HG03045 (cell line): ENCODE results near the gene PIWIL4.

Experiments
- ATAC-seq: cut with Tn5 transposase; IDR thresholded peaks from one replicate; pipeline ENCODE4 v1.9.1; 2021; ENCODE audit warnings: mild to moderate bottlenecking, moderate library complexity; ENCODE audit not compliant: unreplicated experiment

PIWIL4 gene

DNA sequence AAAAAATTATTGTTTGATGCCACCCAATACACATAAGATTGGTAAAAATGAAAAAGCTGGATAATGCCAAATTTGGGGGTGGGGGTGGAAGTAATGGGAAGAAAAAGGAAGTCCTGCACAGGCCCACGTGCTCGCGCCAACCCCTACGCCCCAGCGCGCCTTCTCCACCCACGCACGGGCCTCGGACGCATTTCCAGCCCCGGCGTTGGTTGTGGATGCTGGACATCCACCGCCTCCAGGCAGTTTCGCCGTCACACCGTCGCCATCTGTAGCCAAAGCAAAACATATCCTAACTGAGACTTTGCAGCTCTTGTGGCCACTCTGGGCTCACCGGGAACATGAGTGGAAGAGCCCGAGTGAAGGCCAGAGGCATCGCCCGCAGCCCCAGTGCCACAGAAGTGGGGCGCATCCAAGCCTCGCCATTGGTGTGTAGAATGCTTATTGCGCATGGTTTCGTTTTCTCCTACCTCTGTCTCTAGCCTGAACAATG lies at the start of gene PIWIL4:
Gene PIWIL4 (plus strand): TSS at position 188 of the 490 bp plus-strand sequence. CDS start 151 bp downstream, at position 339.
- no peak for ATAC-seq

DNA sequence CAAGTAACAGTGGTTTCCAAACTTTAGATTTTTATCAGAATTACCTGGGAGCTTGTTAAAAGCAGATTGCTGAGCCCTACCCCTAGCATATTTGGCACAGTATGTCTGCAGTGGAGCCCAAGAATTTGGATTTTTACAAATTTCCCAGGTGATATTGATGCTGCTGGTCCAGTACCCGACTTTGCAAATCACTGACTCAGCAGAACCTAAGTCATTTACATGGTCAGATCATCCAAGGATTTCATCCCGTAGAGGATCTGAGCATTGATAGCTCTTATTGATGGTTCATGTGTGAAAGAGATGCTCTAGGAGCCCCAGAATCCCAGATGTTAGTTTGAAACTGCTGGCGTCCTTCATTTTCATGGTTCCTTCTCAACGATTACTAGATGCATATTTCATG lies 48.9 kb upstream of the PIWIL4 start:
- ATAC-seq: no peak

GRCh38 chr11:94519478-94520084 lies 47.6 kb upstream of the PIWIL4 start:
- ATAC-seq: no peak

DNA sequence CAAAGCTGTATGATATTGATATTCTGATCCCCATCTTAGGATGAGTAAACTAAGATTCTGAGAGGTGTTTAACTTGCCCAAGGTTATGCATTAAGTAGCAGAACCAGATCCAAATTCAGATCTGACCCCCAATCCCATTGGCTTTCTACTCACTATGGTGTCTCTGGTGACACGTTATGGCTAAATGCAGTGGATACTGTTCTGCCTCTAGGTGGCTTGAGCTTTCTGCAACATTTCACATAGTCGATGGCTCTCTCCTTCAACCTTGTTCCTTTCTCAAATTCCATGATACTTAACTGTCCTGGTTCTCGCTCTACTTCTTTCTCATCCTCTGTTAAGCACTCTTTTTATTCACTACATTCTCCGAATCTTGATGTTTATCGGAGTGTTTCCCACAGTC lies 45.5 kb upstream of the PIWIL4 start:
- ATAC-seq: no peak

GRCh38 chr11:94524341-94524740 lies 42.8 kb upstream of the PIWIL4 start:
- ATAC-seq: no peak

DNA sequence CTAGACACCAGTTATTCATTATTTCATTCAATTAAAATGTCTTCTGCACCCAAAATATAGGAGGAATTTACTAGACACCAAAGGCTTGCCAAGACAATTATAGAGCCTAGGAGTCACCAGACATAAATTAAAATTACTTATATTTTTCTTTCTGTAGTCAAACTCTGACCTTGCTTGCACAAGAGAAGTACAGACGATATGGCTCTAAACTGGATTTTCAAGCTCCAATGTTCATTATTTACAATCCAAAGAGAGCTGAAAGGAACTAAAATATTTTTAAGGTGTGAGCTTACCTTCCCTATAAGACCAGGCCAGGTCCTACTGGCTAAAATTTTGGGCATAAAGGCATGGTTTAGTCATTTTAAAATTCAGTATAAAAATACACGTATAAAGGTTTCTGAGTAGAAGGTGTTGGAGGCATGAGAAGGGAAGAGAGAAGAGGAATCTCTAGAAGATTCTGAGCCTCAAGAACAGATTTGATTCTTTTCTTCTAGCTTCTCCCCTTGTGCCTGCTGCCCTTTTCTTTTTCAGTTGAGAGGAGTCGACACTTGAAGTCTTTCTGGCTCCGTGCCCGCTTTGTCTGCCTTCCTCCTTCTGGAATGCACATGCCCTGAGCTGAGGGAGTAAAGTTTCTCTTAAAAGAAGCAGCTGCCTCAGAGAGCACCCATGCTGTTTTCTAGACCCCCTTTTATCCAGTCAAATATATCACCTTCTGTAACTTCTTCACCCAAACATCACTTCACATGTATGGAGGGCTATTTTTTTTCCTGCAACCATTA lies 41.4 kb upstream of the PIWIL4 start:
- no peak for ATAC-seq

GRCh38 chr11:94526645-94527438 lies 40.3 kb upstream of the PIWIL4 start:
- no peak for ATAC-seq

DNA sequence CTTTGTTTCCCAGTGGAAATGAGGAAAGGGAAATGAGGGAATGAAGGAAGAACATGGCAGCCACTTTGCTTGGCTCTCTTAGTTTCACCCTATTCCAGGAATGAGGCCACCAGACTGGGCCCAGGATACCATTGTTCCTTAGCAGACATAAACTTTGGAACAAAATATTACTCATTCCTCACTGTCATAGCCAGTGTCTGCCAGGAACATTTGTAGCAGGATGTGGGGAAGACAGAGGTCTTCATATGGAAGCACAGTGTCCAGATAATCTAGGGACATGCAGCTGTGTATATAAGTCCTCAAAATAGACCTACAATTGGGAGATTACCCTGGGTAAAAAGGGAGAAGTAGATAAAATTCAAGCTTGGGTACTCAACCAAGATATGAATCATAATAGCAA lies 38.6 kb upstream of the PIWIL4 start:
- ATAC-seq: no peak

GRCh38 chr11:94532211-94532610 lies 35.0 kb upstream of the PIWIL4 start:
- no peak for ATAC-seq

DNA sequence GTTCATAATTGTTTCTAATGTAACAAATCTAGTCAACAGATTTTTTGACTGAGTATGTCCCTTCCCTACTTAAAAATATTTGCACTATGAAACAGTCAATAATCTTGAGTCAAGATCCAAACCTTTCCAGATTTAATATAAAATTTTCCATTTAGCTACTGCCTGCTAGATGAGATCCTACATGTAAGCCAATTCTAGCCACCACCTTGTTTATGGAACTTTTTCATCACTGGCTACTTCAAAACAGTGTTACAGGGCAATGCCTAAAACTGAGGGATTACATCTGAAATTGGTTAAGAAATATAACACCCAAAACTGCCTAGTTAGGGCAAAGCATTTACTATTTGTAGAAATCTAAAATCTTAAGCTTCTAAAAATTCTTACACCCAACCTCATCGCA lies 34.0 kb upstream of the PIWIL4 start:
- ATAC-seq: no peak

DNA sequence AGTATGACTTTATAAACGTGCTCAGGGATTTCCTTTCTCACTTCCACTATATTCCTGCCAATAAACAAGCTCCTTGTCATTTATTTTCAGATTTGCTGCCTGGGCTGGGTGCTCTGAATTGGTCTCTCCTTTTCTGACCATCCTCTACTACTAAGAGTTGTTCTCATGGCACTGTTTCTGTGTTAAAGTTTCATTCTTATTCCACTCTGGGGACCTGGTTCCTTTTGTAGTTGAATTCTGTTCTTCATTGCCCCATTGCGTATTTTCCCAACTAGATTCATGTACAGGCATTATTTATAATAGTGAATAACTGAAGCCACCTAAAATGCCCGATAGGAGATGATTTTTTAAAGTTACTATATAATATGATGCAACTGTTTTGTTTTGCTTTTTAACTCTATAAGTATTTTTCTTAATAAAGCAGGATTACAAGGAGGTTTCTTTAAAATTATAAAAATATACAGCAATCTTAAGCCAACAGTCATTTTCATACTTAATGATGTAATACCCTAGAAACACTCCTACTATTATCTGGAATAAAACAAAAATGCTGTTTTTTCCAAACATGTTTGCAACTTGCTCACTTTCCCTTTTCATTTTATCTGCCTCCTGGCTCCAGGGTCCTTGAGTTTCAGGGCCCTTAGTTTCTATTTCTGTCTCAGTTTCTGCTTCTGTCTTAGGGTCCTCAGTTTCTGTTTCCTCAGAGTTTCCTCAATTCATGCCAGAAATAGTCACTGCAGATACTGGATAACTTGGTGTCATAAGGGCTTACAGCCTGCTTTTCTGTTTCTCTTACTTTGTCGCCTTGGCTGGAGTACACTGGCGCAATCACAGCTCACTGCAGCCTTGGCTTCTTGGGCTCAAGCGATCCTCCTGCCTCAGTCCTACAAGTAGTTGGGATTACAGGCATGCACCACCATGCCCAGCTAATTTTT lies 33.2 kb upstream of the PIWIL4 start:
- ATAC-seq: no peak

- ATAC-seq: no peak
Observed at GRCh38 chr11:94536386-94536785, 30.8 kb upstream of the PIWIL4 start.

DNA sequence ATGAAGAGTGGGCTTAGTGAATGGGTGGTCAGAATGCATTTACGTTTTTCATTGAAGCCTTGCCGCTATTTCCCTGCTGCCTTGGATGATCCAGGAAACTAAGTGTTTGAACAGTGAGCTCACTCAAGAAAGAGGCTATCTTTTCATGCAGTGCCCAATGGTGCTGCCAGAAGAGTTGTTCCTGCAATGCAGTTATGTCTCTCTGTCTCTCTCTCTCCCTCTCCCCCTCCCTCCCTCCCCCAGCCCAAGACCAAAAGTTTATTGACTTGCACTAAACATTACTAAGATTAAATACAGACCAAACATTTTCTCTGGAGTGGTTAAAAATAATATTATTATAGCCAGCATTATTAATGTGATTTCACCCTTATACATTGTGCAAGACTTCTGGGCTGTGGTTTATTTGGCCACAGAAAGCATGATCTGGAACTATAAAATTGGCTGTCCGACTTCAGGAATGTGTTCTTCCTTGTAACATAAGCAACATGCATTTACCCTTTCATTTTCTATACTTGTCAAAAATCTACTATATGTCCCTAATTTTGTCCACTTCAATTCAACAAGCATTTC lies 30.1 kb upstream of the PIWIL4 start:
- ATAC-seq: no peak

- no peak for ATAC-seq
Observed at GRCh38 chr11:94539420-94539819, 27.7 kb upstream of the PIWIL4 start.

GRCh38 chr11:94543695-94544645 lies 23.2 kb upstream of the PIWIL4 start, which contains the start of gene FUT4:
Gene FUT4 (plus strand): TSS chr11:94543921. CDS start chr11:94544134, 213 bp downstream.
- ATAC-seq: peak; percentile 90

DNA sequence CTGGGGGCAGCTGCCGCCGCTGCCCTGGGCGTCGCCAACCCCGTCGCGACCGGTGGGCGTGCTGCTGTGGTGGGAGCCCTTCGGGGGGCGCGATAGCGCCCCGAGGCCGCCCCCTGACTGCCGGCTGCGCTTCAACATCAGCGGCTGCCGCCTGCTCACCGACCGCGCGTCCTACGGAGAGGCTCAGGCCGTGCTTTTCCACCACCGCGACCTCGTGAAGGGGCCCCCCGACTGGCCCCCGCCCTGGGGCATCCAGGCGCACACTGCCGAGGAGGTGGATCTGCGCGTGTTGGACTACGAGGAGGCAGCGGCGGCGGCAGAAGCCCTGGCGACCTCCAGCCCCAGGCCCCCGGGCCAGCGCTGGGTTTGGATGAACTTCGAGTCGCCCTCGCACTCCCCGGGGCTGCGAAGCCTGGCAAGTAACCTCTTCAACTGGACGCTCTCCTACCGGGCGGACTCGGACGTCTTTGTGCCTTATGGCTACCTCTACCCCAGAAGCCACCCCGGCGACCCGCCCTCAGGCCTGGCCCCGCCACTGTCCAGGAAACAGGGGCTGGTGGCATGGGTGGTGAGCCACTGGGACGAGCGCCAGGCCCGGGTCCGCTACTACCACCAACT lies 22.4 kb upstream of the PIWIL4 start:
- peak; percentile 4 for ATAC-seq

GRCh38 chr11:94545264-94546161 lies 21.7 kb upstream of the PIWIL4 start:
- ATAC-seq: no peak

GRCh38 chr11:94546162-94546470 lies 21.1 kb upstream of the PIWIL4 start:
- no peak for ATAC-seq
